HG02973 (cell line): ENCODE data around the gene GJA9.
"Not testable (repeated sequence)": the region's sequence is repeated elsewhere in the genome, so short reads cannot be mapped to it uniquely, and the experiment has no call there.

ENCODE experiments used
- ATAC-seq: cut with Tn5 transposase; IDR thresholded peaks from one replicate; pipeline ENCODE4 v1.9.1; 2021; ENCODE audit warnings: moderate library complexity; ENCODE audit not compliant: unreplicated experiment

GJA9 gene

DNA sequence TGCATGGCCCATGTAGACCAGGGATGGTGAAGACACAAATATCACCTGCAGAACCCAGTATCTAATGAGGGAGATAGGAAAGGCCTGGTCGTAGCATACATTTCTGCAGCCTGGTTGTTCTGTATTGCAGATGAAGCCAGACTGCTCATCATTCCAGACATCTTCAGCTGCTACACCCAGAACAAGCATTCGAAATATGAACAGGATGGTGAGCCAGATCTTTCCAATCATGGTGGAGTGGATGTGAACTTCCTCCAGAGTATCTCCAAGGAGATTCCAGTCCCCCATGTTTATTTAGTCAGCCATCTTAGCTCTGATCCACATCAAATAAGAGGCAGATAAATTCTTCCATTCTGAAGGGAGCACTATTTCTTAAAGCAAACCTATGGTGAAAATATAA lies 5.6 kb downstream of the GJA9 start:
- ATAC-seq, result no peak

GRCh38 chr1:38873027-38873969 lies 8.1 kb downstream of the GJA9 start, which contains the start of gene MYCBP:
Gene MYCBP, minus strand, starts transcription at chr1:38873348. Its CDS starts 43 bp downstream, at chr1:38873305.
- ATAC-seq, result peak; percentile 95

- peak; percentile 24 for ATAC-seq
Observed at GRCh38 chr1:38872401-38873026, 8.9 kb downstream of the GJA9 start.

DNA sequence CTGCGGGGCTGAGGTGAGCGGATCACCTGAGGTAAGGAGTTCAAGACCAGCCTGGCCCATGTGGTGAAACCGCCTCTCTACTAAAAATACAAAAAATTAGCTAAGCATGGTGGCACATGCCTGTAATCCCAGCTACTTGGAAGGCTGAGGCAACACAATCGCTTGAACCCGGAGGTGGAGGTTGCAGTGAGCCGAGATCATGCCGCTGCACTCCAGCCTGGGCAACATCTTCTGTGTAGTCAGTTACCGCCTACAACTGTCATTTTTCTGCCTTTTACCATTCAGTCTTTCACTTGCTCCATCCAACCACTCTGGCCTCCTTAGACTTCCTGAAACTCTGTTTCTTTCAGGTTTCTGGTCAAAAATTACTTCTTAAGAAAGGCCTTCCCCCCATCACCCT lies 10.4 kb downstream of the GJA9 start:
- ATAC-seq, result no peak

- ATAC-seq, result no peak
Observed at GRCh38 chr1:38867208-38867607, 14.2 kb downstream of the GJA9 start.

DNA sequence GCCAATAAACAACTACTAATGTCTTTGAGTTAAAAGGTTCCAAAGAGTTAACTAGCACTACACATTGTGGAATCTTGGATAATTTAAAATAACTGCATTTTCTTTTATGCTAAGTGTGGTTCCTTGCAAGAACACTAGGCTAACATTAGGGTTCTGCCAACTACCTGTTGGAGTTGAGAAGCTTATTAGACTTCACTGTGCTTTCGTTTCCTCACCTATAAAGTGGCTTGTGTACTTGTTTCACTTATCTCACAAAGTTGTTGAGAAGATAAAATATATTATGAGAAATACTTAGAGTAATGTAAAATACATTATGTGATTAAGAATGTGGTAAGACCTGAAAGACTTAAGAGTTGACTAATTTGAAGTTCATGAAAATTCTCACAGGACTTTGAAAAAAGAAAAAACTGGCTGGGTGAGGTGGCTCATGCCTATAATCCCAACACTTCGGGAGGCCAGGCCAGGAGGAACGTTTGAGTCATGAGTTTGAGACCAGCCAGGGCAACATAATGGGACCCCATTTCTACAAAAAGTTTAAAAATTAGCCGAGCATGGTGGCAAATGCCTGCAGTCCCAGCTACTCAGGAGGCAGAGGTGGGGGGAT lies 16.2 kb downstream of the GJA9 start:
- ATAC-seq, result no peak

- ATAC-seq, result no peak
Observed at GRCh38 chr1:38860454-38860795, 21.0 kb downstream of the GJA9 start.

GRCh38 chr1:38859561-38860453 lies 21.6 kb downstream of the GJA9 start, which contains the start of gene RRAGC:
Gene RRAGC, minus strand, starts transcription at chr1:38859772. Its CDS starts 126 bp downstream, at chr1:38859646.
- ATAC-seq, result peak; percentile 90

DNA sequence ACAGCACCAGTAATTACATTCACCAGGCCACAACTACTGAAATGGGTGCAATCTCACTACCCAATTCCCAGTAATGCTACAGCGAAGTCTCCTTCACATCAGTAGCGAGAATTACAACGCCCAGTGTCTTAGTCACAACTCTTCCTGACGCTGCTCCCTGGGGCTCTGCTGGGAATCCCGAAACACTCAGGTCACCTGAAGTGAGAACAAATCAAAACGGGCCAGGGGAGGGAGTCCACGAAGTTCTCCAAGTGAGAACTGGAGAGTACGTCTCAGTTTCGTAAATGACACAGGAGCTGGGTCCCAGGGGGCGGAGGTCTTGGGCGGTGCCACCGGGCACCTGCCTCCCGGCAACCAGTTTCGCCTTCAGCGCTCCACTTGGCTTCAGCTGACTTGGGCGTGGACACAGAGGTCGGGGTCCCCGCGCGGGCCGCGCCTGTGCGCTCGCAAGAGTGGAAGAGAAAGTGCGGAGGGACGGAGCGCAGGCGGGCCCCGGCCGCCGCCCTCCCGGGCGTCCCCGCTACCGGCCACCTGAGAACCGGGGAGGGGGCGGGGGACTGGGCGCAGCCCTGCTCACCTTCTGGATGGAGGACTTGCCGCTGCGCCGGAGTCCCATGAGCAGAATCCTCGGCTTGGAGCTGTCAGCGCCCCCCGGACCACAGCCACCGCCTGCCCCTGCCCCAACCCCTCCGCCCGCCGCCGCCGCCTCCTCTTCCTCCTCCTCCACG lies 22.4 kb downstream of the GJA9 start:
- peak; percentile 32 for ATAC-seq

- no peak for ATAC-seq
Observed at GRCh38 chr1:38852780-38853179, 28.6 kb downstream of the GJA9 start.

DNA sequence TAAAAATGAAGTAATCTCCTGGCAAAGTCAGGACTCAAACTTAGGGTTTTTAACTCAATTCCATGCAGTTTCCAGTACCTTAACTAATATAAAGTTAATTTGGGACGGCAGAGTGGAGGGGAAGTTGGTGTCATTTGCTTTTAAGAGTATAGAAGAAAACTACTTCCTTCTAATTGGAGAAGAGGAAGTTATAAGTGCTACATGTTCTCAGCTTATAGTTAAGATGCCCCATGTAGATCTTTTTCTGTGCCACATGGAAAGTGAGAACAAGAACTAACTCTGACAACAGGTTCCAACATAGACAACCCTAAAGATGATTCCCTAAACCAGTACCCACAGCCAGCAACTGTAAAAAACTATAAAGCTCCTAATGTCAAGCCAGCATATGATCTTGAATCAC lies 33.3 kb downstream of the GJA9 start:
- ATAC-seq, result no peak

- ATAC-seq, result no peak
Observed at GRCh38 chr1:38846210-38846609, 35.2 kb downstream of the GJA9 start.

GRCh38 chr1:38845088-38845487 lies 36.3 kb downstream of the GJA9 start:
- not testable (repeated sequence) for ATAC-seq

- no peak for ATAC-seq
Observed at GRCh38 chr1:38840281-38840680, 41.1 kb downstream of the GJA9 start.

GRCh38 chr1:38839363-38839762 lies 42.0 kb downstream of the GJA9 start:
- ATAC-seq, result no peak

DNA sequence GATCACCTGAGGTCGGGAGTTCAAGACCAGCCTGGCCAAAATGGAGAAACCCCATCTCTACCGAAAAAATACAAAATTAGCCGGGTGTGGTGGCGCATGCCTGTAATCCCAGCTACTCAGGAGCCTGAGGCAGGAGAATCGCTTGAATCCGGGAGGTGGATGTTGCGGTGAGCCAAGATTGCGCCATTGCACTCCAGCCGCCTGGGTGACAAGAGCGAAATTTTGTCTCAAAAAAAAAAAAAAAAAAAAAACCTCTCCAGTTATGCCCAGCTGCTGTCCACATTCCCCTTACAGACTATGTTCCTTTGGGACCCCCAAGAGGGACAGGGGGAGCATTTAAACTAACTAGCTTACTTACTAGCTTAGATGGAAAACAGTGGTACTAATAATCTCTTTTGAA lies 45.1 kb downstream of the GJA9 start:
- ATAC-seq, result not testable (repeated sequence)

DNA sequence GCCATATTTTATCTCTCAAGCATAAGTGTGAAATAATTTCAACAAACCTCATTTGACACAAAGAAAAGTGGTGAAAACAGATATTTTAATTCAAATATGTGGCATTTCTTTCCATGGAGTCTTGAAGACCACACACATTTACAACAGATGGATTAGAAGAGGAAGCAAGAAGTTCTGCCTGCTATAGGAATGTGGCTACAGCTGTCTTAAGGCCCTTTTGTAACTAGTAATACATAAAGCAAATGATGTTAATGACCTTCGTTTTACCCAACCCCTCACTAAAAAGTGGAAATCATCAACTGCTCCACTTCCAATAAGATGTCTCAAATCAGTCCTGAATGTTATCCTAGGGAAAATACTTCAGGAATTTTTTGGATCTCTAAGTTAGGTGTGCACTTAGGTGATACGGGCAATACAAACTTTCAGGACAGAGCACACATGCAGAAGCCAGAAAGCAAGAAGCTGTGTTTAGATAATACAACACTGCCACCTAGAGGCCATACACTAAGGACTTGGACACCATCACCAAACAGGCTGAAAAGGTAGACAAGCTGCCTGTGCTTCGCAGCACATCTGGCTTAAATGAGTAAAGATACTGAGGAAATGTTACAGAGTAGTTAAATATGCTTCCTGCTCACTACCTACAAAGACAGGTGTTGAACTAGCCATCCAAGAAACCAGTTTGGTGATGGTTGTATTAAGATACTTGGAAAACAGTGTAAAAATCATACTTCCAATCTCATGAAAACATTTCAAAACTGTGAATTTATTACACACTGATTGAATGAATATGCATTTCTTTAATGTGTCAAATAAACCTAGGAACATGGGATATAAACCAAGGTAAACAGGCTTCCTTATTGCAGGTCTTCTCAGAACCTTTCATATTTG lies 46.2 kb downstream of the GJA9 start:
- ATAC-seq, result no peak

DNA sequence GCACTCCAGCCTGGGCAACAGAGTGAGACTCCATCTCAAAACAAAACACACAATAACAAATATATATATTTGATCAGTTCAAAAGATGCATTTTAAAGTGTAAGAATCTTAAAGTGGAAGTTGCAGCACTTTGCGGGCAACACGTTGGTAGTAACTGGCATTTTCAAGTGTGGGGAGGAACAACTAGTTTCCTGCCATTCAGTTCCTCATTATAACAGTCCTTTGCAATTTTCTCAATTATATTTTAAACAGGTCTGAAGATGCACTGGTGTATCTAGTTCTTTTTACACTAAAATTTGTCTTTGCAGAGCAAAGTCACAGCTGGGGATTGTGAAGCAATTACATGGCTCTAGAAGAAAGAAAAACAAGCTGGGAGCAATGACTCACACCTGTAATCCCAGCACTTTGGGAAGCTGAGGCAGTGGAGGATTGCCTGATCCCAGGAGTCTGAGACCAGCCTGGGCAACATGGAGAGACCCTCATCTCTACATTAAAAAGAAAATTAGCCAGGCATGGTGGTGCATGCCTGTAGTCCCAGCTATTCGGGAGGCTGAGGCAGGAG lies 47.1 kb downstream of the GJA9 start:
- no peak for ATAC-seq

DNA sequence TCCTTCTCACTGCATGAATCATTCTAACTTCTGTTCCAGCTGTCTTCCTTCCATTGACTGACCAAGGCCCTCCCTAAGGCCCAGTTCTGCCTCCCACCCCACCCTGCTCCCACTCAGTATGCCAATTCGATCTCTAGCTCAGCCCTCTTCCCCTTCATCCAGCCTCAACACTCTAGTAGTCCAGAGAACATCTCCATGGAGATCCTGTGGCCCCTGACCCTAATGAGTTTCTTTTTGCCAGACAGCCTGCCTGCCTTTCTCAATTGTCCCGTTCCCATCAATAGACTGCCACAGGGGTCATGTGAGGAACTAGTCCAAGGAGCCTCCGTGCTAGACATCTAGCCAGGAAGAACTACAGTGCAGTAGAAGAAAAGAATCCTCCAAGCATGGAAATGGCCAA lies 48.2 kb downstream of the GJA9 start:
- ATAC-seq, result no peak
